ENCODE data around the gene TMEM205.
A peak's percentile ranks its signal among the peaks of the same experiment; 100 is the strongest.
"Not testable (repeated sequence)": the region's sequence is repeated elsewhere in the genome, so short reads cannot be mapped to it uniquely, and the experiment has no call there.

Gene TMEM205

DNA sequence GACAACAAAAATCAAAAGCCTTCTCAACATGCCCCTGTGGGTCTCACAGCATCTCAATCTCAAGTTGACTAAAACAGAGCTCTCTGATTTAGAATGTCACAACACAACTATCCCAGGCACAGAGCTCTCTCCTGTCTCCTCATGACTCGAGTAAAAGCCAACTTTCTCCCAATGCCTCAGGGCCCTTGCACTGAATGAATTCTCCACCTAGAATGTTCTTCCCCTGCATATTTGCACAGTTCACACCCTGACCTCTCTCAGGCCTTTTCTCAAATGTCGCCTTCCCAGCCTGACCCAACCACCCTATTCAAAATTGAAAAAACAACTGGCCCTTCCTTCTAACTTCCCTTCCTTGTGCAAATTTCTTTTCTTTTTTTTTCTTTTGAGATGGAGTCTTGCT, 24.7 kb upstream of the TMEM205 start:
- no peak for DNase-seq

DNA sequence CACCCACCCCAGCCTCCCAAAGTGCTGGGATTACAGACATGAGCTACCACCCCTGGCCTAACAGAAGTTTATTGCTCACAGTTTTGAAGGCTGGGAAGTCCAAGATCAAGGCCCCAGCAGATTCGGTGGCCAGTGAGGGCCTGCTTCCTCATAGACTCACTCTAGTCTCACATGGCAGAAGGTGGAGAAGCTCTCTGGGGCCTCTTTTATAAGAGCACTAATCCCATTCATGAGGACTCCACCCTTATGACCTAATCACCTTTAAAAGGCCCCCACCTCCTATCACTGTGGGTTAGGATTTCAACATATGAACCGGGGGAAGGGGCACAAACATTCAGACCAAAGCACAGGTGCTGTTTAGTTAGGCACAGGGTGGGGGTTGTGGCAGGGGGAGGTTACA, 21.5 kb upstream of the TMEM205 start:
- no peak for DNase-seq

DNA sequence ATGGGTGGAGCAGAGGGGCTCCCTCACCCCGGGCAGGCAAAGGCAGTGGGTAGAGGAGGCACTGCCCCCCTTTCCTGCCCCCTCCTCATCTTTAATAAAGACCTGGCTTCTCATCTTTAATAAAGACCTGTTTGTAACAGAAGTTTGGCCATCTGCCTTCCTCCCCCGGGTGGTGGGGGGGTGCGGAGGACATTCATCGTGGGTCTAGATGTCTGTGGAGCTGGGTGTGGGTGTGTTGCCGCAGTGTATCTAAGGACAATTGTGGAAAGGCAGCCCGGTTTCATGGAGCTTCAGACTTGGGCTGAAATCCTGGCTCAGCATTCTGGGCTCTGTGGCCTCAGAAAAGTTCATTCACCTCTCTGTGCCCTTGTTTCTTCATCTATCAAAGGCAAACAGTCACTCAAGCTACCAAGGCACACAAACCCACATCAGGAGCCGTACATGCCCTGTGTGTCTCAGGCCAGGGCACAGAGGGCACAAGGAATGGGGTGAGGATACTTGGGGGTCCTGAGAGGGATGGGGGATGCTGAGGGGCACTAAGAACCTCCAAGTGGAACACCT, 19.6 kb upstream of the TMEM205 start:
- no peak for DNase-seq

DNA sequence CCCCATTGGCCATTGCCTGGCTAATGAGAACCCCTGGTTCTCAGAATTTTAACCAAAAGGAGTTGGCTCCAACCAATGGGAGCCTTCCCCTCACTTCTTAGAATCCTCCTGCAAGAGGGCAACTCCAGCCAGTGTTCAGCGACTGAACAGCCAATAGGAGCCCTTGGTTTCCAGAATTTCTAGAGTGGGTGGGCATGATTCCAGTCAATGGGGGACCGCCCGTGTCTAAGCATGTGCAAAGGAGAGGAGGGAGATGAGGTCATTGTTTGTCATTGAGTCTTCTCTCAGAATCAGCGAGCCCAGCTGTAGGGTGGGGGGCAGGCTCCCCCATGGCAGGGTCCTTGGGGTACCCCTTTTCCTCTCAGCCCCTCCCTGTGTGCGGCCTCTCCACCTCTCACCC, 18.9 kb upstream of the TMEM205 start:
- no peak for DNase-seq

DNA sequence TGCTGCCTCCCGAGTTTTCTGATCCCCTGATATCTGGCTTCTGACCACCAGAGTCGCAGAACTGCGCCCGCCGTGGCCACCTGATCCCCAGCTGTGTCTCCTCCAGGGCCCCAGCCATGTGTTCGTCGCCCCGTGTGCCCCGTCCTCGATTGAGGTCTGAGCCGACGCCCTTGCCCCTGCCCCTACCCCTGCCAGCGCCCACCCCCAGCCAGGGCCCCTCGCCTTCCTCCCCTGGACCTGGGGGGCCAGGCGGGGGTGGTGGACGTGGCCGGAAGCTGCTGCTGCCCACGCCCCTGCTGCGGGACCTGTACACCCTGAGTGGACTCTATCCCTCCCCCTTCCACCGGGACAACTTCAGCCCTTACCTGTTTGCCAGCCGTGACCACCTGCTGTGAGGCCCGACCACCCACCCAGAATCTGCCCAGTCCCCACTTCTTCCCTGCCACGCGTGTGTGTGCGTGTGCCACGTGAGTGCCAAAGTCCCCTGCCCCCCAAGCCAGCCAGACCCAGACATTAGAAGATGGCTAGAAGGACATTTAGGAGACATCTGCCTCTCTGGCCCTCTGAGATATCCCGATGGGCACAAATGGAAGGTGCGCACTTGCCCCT, 18.3 kb upstream of the TMEM205 start:
- DNase-seq: no peak

DNA sequence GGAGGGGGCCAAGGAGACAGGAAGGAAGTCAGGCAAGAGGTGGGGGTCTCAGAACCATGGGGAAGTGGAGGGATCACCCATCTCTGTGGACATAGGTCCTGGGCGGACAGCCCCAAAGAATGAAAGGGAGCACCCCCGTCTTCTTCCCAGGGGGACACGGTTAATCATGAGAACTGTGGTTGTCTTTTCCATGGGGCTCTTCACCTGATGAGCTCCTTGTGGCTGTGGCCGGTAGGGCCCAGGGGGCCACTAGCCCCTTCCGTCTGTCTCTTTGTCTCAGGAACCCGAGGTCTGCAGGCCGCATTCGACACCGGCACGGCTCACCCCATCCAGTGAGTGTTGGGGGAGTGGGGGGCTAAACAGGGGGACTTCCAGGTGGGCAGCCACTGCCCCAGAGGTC, 17.8 kb upstream of the TMEM205 start:
- DNase-seq: no peak

DNA sequence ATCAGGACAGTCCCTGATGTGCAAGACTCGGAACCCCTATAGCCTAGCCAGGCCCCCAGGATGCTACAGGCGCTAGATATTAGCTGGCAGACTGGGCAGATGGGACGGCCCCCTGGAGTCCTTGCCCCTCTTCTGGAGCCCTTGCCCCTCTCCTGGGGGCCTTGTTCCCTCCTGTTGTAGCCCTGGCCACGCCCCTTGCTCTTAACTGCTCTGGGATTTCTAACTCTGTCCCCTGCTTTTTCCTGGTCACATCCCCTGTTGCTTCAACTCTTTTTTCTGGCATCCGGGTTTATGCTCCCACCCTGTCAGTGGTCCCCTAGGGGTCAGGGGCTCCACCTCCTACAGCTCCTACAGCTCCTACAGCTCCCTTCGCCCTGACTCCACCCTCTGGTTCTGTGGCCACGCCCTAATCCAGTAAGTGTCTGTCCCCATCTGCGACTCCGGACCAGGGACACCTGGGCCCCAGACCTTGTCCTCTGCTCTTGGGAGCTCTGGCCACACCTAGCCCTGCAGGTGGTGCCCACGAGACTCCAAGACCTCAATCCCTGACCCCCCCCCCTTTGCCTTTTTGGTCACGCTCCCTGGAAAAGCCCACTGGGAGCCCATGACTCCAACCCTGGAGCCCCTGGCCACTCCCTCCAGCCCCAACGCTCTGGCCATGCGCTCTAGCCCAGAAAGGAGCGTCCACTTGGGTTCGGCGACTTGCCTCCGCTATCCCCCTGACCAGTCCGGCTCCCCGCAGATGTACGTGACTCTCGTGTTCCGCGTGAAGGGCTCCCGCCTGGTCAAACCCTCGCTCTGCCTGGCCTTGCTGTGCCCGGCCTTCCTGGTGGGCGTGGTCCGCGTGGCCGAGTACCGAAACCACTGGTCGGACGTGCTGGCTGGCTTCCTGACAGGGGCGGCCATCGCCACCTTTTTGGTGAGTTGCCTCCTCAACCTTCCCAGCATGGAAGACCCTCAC, 16.0 kb upstream of the TMEM205 start:
- DNase-seq: no peak

DNA sequence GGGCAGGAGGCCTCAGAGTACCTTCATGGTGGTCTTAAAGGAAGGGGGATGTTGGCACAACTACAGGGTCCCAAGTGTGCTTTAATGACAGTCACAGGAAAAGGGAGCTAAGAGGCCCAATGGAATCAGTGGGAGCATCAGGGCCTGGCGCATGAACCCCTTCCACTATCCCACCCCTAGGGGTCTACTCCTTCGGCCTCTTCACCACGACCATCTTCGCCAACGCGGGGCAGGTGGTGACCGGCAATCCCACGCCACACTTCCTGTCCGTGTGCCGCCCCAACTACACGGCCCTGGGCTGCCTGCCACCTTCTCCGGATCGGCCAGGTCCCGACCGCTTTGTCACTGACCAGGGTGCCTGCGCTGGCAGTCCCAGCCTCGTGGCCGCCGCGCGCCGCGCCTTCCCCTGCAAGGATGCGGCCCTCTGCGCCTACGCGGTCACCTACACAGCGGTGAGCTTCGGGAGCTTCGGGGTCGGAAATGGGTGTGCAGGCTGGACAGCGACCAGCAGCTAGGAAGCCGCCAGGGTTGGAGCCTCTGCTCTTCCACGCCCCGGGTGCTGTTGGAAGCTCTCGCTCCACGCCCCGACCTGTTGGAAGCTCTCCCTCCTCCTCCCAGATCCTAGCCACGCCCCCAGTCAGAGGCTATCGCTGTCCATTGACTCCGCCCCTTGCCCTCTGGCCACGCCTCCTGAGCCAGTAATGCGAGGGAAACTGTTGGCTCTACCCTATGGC, 15.1 kb upstream of the TMEM205 start:
- peak; percentile 58 for DNase-seq

DNA sequence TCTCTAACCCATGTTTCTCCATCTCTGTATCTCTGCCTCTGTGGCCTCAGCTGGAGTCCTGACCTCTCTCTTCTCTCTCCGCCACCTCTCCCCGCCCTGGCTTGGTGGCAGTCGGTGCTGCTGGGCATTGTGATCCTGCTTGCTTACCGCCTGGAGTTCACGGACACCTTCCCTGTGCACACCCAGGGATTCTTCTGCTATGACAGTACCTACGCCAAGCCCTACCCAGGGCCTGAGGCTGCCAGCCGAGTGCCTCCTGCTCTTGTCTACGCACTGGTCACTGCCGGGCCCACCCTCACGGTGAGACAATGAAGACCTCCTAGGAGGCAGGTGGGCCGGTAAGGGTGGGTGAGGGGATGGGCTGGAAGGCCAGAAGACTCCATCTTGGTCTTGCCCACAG, 13.4 kb upstream of the TMEM205 start:
- no peak for DNase-seq

DNA sequence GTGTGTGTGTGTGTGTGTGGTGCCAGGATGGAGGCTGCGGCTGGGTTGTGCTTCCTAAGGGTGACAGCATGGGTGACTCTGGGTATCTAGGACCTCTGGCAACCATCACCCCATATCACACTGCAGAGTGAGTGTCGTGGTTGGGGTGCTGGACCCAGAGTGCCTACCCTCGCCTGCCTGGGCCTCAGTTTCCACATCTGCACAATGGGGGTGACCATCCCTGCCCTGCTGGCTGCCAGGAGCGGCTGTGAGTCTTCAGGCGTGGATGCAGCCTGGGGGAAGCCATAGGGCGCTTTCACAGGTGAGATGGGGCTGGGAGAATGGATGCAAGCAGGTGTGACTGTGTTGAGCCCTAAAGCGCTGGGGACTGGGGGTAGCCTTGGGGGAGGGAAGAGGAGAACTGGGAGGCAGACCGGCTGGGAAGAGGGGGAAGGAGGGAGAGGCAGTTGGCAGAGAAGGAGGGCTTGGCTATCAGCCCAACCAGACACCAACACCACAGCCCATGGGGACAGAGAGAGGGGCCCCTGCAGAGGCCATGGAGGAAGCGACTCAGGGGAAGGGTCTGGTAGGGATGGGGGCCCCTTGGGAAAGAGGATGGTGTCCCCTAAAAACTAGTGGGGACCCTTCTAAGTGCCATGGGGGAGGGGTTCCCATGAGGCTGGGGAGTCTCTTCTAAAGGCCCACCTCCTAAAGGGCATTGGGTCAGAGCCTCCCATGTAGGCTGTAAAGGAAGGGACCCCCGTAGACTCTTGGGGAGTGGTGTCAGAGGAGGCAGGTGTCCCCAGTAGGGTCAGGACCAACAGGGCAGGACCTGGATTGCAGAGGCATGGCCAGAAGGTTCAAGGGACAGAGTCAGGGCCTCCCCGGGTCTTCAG, 10.8 kb upstream of the TMEM205 start:
- DNase-seq: no peak

DNA sequence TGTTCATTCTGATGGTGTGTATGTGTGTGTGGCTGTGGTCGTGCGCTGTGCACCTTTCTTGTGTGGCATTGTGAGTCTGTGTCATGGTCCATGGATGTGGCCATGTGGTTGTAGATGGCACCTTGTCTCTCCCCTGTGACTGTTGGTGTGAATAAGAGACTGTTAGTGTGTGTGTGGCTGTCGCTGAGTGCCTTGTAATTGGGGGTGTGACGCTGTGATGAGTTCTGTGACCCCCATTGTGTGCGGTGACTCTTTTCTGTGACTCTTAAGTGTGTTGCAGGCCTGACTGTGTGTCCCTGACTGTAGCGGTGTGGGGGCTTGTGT, 10.0 kb upstream of the TMEM205 start:
- no peak for DNase-seq

DNA sequence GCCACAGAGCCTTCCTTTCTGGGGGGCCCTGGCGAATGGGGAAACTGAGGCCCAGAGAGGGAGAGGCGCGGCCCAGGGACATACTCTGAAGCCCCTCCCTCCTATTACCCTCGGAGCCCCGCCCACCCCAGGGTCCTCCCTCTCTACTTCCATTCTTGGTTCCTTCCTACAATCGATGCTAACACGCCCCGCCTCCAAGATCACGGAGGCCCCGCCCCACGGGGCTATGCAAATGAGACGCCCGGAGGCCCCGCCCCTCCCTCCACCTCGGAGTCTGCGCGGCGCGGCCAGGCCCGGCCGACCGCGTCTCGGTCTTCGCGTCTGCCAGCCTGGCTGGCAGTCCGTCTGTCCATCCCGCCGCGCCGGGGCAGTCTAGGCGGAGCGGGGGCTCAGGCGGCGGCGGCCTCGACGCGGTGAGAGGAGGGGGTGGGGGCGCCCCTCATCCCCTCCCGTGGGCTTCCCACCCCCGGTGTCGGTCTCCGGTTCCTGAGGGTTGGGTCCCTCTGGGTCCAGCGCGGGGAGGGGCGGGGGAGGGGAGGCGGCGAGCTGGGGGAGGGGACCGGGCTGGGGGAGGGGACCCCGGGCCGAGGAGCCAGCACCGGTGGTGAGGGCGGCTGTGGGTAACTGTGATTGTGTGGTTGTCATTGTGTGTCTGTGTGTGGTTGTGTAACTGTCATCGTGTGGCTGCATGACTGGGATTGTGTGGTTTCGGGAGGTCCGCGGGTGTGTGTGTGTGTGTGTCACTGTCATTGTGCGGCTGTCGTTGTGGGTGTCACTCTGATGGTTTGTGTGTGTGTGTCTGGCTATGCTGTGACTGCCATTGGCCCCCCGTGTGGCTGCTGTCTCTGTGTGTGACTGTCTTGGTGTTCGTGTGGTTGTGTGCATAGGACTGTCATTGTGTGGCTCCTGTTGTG, 9.3 kb upstream of the TMEM205 start, which contains the start of gene PLPPR2:
Gene PLPPR2 (plus strand): TSS at position 273 of the 914 bp plus-strand sequence. CDS start 2,242 bp downstream, outside the sequence.
- peak; percentile 94 for DNase-seq

DNA sequence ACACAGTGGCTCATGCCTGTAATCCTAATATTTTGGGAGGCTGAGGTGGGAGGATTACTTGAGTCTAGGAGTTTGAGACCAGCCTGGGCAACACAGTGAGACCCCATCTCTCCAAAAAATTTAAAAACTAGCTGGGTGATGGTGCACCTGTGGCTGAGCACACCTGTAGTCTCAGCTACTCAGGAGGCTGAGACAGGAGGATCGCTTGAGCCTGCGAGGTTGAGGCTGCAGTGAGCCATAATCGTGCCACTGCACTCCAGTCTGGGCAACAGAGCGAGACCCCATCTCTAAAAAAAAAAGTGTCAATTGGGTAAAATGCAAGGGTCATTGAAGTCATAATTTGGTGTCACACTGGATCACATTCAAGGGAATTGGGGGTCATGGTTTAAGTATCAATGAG, 8.0 kb upstream of the TMEM205 start:
- not testable (repeated sequence) for DNase-seq

DNA sequence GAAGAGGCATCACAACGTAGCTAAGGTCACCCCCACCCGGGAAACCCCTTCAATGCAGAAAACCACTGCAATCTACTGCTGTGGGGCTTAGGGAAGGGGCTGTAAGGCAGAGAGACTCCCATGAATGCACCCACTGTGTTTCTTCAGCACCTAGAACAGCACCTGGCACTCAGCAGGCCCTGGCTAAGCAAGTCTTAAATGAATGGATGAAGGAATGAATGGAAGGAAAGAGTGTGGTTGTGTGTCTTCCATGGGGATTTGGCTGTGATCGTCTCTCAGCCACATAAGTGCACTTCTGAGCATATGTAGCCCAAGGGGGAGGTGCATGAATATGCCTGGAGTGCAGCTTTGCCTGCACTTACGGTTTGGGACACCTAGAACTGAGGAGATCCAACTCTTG, 3.1 kb upstream of the TMEM205 start:
- DNase-seq: no peak

DNA sequence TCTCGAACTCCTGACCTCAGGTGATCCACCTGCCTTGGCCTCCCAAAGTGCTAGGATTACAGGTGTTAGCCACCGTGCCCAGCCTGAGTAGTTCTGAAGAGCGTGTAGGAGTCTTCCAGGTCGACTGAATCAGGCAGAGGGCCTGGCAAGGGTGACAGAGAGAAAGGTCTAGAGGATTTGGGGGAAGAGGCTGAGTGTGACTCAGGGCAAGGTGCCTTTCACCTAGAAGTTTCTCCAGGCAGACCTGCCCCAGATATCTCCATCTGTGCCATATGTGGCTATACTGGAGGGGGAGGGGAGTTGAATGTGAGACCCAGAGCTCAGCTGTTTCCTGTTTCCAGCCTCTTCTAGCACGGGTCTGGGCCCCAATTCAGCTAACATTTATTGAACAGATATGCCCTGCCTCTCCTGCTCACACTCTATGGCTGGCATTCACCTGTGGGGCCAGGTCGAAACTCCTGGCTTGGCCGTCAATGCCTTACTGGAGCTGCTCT, 1.5 kb upstream of the TMEM205 start:
- no peak for DNase-seq

DNA sequence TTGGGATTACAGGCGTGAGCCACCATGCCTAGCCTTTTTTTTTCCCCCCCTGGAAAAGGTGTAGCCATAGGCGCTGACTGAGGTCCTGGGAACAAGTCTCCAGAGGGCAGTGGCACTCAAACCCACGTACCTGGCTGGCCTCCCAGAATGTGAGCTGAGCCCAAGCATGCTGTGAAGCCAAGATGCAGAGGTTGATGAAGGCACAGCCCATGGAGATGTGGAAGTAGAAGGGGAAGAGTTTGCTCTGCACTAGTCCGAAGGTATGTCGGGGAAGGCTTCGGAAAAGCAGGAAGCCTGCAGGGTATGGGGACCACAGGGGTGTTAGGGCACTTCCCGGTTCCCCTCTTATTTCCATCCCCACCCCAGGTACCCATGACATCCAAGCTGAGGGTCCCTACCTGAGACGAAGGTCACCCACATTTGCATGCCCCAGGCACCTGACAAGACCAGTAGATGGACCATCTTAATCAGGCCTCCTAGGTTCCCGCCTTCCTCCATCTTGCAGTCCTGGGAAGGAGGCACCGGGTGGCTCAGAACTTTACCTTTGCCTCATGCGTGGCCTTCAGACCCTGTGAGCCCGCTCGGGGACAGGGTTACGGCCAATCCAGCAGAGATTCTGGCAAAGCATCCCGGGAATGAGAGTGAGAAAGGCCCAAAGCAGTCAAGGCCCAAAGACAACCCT, 805 bp downstream of the TMEM205 start:
- DNase-seq: no peak

DNA sequence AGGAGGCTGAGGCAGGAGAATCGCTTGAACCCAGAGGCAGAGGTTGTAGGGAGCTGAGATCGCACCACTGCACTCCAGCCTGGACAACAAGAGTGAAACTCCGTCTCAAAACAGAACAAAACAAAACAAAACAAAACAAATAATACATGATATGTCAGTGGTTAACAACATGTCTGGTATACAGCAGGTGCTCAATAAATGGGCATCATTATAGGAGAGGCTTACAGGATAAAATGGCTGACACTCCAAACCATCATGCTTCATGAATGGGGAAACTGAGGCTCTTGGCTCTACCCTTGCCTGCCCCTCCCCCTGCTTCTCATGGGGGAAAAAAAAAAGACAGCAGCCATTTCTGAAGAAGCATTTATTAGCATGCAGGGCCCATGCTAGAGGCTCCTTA, 3.6 kb downstream of the TMEM205 start:
- DNase-seq: no peak

DNA sequence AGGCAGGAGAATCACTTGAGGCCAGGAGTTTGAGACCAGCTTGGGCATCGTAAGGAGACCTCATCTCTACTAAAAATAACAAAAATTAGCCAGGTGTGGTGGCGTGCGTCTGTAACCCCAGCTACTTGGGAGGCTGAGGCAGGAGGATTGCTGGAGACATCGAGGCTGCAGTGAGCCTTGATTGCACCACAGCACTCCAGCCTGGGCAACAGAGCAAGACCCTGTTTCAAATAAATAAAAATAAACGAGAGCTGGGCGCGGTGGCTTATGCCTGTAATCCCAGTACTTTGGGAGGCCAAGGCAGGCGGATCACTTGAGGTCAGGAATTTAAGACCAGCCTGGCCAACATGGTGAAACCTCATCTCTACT, 6.0 kb downstream of the TMEM205 start:
- DNase-seq: not testable (repeated sequence)

DNA sequence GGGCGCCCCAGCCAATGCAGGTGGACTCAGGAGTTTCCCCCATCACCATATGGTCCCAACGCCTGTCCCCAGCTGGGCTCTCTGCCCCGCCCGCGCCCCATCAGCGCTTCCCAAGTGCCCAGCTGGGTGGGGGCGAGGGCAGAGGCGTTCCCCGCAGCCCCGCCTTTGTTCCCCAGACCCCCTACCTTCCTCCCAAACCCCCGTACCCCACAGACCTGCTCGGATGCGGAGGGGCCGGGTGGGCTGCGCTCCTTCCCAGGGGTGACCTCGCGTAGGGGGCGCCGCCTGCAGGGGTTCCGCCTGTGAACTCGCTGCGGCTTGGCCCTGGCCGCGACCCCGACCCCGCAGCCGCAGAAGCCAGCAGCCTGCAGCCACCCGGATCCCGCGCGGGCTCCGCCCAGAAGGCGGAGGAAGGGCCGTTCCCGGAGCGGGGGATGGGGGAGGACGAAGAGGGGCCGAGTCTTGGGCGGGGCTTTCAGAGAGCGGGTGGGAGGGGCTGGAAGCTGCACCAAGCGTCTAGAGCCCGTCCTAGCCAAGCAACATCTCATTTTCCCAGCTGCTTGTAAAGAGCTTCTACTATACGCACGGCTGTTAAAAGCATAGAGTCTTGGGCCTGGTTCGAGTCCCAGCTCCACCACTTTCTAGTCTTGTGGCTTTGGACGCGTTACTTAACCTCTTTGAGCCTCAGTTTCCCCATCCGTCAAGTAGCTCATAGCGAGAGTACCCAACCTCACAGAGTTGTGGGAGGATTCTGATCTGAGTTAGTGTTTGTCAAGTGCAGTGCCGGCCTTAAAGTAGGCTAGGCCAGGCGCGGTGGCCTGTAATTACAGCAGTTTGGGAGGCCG, 6.6 kb downstream of the TMEM205 start, which contains the start of gene RAB3D:
Gene RAB3D (minus strand): TSS at position 404 of the 845 bp plus-strand sequence. CDS start 2,258 bp downstream, outside the sequence.
- peak; percentile 91 for DNase-seq
